Endothelial cell of umbilical vein (primary cell): ENCODE data around the gene MGLL. TPM values are rescaled to one million over a fixed set of nuclear protein-coding genes. Genes with fewer than 3 reads are reported as not detected.

Experiments
- BruUV-seq: library from RNA; stranded (reverse); fragments of 400-500 nt; replicated peaks from 2 replicates; lab custom pipeline; 2021; lab: Mats Ljungman, UMichigan
- CTCF ChIA-PET: fragments of 300-600, 350-600 bp; sonication (Branson Sonifier 250); formaldehyde crosslinking; loops from one replicate; lab custom pipeline; 2021; ENCODE audit warnings: antibody characterized with exemption, inconsistent platforms; lab: Charles Lee
- POLR2A ChIA-PET: fragments of 300-600, 350-600 bp; sonication (Branson Sonifier 250); formaldehyde crosslinking; loops from one replicate; lab custom pipeline; 2021; ENCODE audit warnings: antibody characterized with exemption, inconsistent platforms; lab: Charles Lee
- DNase-seq: peaks from one replicate; pipeline ENCODE4 v3.0.0-alpha.2; 2011; ENCODE audit warnings: low read depth, low spot score
- FAIRE-seq: peaks from 2 replicates; lab custom pipeline; 2011; peaks lifted over from hg19 to GRCh38; lab: Jason Lieb, UNC
- H2AFZ ChIP-seq: 2 replicates; pipeline ENCODE4 v1.6.0; 2012; ENCODE audit warnings: low read depth, low read length, control low read depth, inconsistent platforms
- H3K27ac ChIP-seq: 2 replicates; pipeline ENCODE4 v1.5.1; 2011; ENCODE audit warnings: low read depth, mild to moderate bottlenecking, control low read depth, low read length, moderate library complexity; ENCODE audit not compliant: insufficient read depth
- H3K27me3 ChIP-seq, 2 experiments: 2 replicates each; pipeline versions ENCODE4 v1.6.0 to v1.6.1; 2011; ENCODE audit warnings: low read length in 2 of 2, mixed read lengths in 1 of 2; ENCODE audit not compliant: control insufficient read depth in 2 of 2, insufficient read depth in 2 of 2
- H3K36me3 ChIP-seq, 2 experiments: 2 replicates in 1 of 2; 3 replicates in 1 of 2; pipeline ENCODE4 v1.5.1; 2011; ENCODE audit warnings: low read length in 2 of 2, mild to moderate bottlenecking in 1 of 2, moderate library complexity in 1 of 2; ENCODE audit not compliant: control insufficient read depth in 2 of 2, insufficient read depth in 2 of 2; ENCODE audit errors: extremely low read depth in 1 of 2
- H3K4me1 ChIP-seq: 3 replicates; pipeline ENCODE4 v1.5.1; 2011; ENCODE audit warnings: mild to moderate bottlenecking, low read length; ENCODE audit not compliant: control insufficient read depth, insufficient read depth; ENCODE audit errors: extremely low read depth
- H3K4me2 ChIP-seq: 2 replicates; pipeline ENCODE4 v1.6.1; 2011; ENCODE audit warnings: low read length, control low read depth, mixed read lengths; ENCODE audit not compliant: insufficient read depth
- H3K4me3 ChIP-seq, 3 experiments: fragments of 200-600 bp in 1 of 3; sonication (generic), shearing (Covaris generic) in 1 of 3; replicated peaks in 1 of 3; 2 replicates each; pipeline ENCODE4 v1.5.1; 2011 to 2016; ENCODE audit warnings: control low read depth in 3 of 3, low read length in 3 of 3, mild to moderate bottlenecking in 2 of 3, inconsistent platforms in 1 of 3, low read depth in 1 of 3, moderate library complexity in 1 of 3; ENCODE audit not compliant: insufficient read depth in 1 of 3
- H3K79me2 ChIP-seq: 2 replicates; pipeline ENCODE4 v1.6.0; 2012; ENCODE audit warnings: low read length, inconsistent platforms; ENCODE audit not compliant: control insufficient read depth, insufficient read depth
- H3K9ac ChIP-seq: replicated peaks from 2 replicates; pipeline ENCODE3; 2011; ENCODE audit warnings: low read length, control low read depth; ENCODE audit not compliant: insufficient read depth; ENCODE audit errors: extremely low read depth
- H3K9me1 ChIP-seq: replicated peaks from 3 replicates; pipeline ENCODE4 v1.6.0; 2011; ENCODE audit warnings: mild to moderate bottlenecking, low read length; ENCODE audit not compliant: control insufficient read depth, insufficient read depth; ENCODE audit errors: extremely low read depth
- H3K9me3 ChIP-seq: replicated peaks from 2 replicates; pipeline ENCODE4 v1.5.1; 2012; ENCODE audit warnings: low read length, inconsistent platforms; ENCODE audit not compliant: control insufficient read depth, insufficient read depth
- H4K20me1 ChIP-seq: replicated peaks from 2 replicates; pipeline ENCODE3; 2011; ENCODE audit warnings: mild to moderate bottlenecking, low read length; ENCODE audit not compliant: control insufficient read depth, insufficient read depth; ENCODE audit errors: extremely low read depth
- EZH2 ChIP-seq: IDR thresholded peaks from 2 replicates; pipeline ENCODE4 v1.6.1; 2012; ENCODE audit warnings: borderline replicate concordance, low read depth, mild to moderate bottlenecking, moderate library complexity, low read length, inconsistent platforms; ENCODE audit not compliant: severe bottlenecking
- FOS ChIP-seq: IDR thresholded peaks from 2 replicates; pipeline ENCODE4 v1.6.1; 2011; ENCODE audit warnings: mild to moderate bottlenecking, low read length, moderate library complexity, borderline replicate concordance; ENCODE audit not compliant: insufficient read depth
- GATA2 ChIP-seq: IDR thresholded peaks from 2 replicates; pipeline ENCODE4 v1.7.0; 2011; ENCODE audit warnings: low read depth, mild to moderate bottlenecking, moderate library complexity, mixed read lengths, low read length; ENCODE audit not compliant: insufficient read length, insufficient read depth
- JUN ChIP-seq: IDR thresholded peaks from 2 replicates; pipeline ENCODE4 v1.6.1; 2011; ENCODE audit warnings: borderline replicate concordance, low read depth; ENCODE audit not compliant: insufficient read length, insufficient read depth
- MYC ChIP-seq: IDR thresholded peaks from one replicate; pipeline ENCODE4 v1.6.1; 2011; ENCODE audit warnings: mild to moderate bottlenecking, low read depth, low read length
- POLR2A ChIP-seq: IDR thresholded peaks from 2 replicates; pipeline ENCODE4 v1.6.1; 2012; ENCODE audit warnings: low read depth, mild to moderate bottlenecking, control low read depth, low read length
- POLR2AphosphoS5 ChIP-seq: IDR thresholded peaks from 2 replicates; pipeline ENCODE4 v1.6.1; 2012; ENCODE audit warnings: low read depth, mild to moderate bottlenecking, control low read depth, low read length, moderate library complexity; ENCODE audit not compliant: insufficient read depth
- dilution Hi-C: fragments of 300-500 bp; cut with MboI; formaldehyde crosslinking; loops from one replicate; pipeline ENCODE4 v1.15.0; 2019; ENCODE audit warnings: low sequenced_read_pairs; ENCODE audit not compliant: extremely low pct_ligation_motif_present
- intact Hi-C: fragments of 100-400 bp; cut with micrococcal nuclease; formaldehyde crosslinking; loops from one replicate; pipeline ENCODE4 v1.10.0; 2022
- polyA plus RNA-seq, 4 experiments: library from polyadenylated mRNA; depleted of rRNA in 3 of 4; stranded (reverse) in 3 of 4; unstranded in 1 of 4; fragments of >200 nt; gene quantifications; 2 replicates each; pipeline versions ENCODE4 v1.2.1 to v1.2.3, GENCODE V29; 2011 to 2012; ENCODE audit warnings: missing spikeins in 1 of 4
- total RNA-seq: library from RNA; stranded (reverse); gene quantifications from 2 replicates; pipeline ENCODE4 v1.2.3, GENCODE V29; 2021
- TF ChIP-seq, protein P1 (sequence below): IDR thresholded peaks from 2 replicates; pipeline ENCODE4 v1.6.1; 2011; ENCODE audit not compliant: insufficient read depth, insufficient read length
- TF ChIP-seq, protein P2 (sequence below), 2 donors: IDR thresholded peaks; 1 replicate in 1 of 2; 2 replicates in 1 of 2; pipeline ENCODE4 v1.5.1; 2011; ENCODE audit warnings: low read length in 2 of 2, mild to moderate bottlenecking in 2 of 2, moderate library complexity in 2 of 2, control low read depth in 1 of 2, inconsistent platforms in 1 of 2, low read depth in 1 of 2; ENCODE audit not compliant: insufficient read depth in 1 of 2; ENCODE audit errors: extremely low read depth in 1 of 2

MGLL gene
- total and polyA plus RNA-seq, 2 donors (not counting 3 experiments of a cell fraction or from before 2014, with no cell fraction given): 30.7 to 60.2 TPM

DNA sequence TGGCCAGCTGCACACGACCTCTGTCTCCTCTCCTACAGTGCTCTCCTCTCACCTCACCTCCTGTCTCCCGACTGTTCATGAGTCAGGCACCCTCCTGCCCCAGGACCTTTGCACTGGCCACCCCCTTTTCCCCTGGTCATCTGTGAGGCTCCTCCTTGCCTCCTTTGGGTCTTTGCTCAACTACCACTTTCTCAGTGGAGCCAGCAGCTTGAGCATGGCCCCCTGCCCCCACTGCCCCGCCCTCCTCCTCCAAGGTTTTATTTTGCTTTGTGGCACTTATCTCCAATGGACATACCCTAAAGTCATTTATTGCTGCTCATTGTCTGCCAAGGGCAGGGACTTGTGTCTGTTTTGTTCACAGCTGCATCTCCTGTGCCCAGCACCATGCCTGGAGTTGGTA lies 64.3 kb downstream of the MGLL start:
- TF ChIP-seq, protein P1, sequence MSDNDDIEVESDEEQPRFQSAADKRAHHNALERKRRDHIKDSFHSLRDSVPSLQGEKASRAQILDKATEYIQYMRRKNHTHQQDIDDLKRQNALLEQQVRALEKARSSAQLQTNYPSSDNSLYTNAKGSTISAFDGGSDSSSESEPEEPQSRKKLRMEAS: no peak
- no peak for TF ChIP-seq EZH2
- H3K9me1 ChIP-seq: no peaks in the 10 kb centered on the region
- FAIRE-seq (no peak), DNase-seq (no peak)
- no peak overlapping the region for H3K9ac ChIP-seq
- no peaks in the 10 kb centered on the region for H4K20me1 ChIP-seq
- ChIA-PET POLR2A (no interaction called here), CTCF (interaction anchor here (1.2 kb wide), 2 partner anchors 27 to 183 kb away, joined by 3 read pairs; no protein-coding TSS in a partner anchor)
- H3K4me2 ChIP-seq: no peak overlapping the region
- no peak overlapping the region for H2AFZ ChIP-seq
- H3K4me3 ChIP-seq: no peak overlapping the region
- dilution Hi-C loops (no loop called here), intact Hi-C loops (no loop called here)
- H3K79me2 ChIP-seq: peaks cover 4% of the 10 kb centered on the region
- H3K27me3 ChIP-seq: no peaks in the 10 kb centered on the region
- peaks cover 3% of the 10 kb centered on the region for H3K4me1 ChIP-seq
- no peak overlapping the region for H3K27ac ChIP-seq
- no TSS peak for BruUV-seq
- no peaks in the 10 kb centered on the region for H3K9me3 ChIP-seq
- no peaks in the 10 kb centered on the region for H3K36me3 ChIP-seq

DNA sequence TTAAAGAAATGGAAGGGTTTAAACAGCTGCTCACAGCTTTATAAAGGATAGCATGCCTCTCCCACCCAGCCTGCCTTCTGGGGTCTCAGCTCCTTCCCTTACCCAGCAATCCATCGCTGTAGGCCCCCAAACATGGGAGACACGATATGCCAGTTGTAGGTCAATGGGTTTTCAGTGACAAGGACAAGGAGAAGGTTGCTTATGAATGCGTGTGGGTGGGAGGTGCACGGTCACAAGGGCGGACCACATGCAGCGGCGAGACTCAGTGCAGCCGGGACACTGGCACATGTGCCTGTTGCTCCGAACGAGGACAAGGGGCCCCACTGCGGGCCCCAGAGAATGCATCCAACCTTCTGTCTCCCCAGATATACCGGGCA lies 67.0 kb downstream of the MGLL start:
- peaks cover 4% of the 10 kb centered on the region for H3K79me2 ChIP-seq
- CTCF ChIA-PET: no interaction called here
- no peaks in the 10 kb centered on the region for H3K27me3 ChIP-seq
- H3K9ac ChIP-seq: no peak overlapping the region
- no peak overlapping the region for H2AFZ ChIP-seq
- FAIRE-seq: no peak
- no peak for DNase-seq
- H3K9me3 ChIP-seq: no peaks in the 10 kb centered on the region
- TF ChIP-seq POLR2A (no peak), POLR2AphosphoS5 (no peak), FOS (no peak), JUN (no peak), GATA2 (no peak), MYC (no peak), EZH2 (no peak)
- TF ChIP-seq, protein P1: no peak
- TF ChIP-seq, protein P2, sequence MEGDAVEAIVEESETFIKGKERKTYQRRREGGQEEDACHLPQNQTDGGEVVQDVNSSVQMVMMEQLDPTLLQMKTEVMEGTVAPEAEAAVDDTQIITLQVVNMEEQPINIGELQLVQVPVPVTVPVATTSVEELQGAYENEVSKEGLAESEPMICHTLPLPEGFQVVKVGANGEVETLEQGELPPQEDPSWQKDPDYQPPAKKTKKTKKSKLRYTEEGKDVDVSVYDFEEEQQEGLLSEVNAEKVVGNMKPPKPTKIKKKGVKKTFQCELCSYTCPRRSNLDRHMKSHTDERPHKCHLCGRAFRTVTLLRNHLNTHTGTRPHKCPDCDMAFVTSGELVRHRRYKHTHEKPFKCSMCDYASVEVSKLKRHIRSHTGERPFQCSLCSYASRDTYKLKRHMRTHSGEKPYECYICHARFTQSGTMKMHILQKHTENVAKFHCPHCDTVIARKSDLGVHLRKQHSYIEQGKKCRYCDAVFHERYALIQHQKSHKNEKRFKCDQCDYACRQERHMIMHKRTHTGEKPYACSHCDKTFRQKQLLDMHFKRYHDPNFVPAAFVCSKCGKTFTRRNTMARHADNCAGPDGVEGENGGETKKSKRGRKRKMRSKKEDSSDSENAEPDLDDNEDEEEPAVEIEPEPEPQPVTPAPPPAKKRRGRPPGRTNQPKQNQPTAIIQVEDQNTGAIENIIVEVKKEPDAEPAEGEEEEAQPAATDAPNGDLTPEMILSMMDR (IDR thresholded peaks at IDR 0.05; ENCODE audit: extremely low read depth in 1 of 2, insufficient read depth in 1 of 2, low read depth in 1 of 2, low read length in 2 of 2): no peak
- H3K4me2 ChIP-seq: no peak overlapping the region
- BruUV-seq: no TSS peak
- no peak overlapping the region for H3K27ac ChIP-seq
- dilution Hi-C loops (no loop called here), intact Hi-C loops (no loop called here)
- no peak overlapping the region for H3K4me3 ChIP-seq
- H3K9me1 ChIP-seq: no peaks in the 10 kb centered on the region
- H3K4me1 ChIP-seq: no peaks in the 10 kb centered on the region
- H3K36me3 ChIP-seq: no peaks in the 10 kb centered on the region
- no peaks in the 10 kb centered on the region for H4K20me1 ChIP-seq
- POLR2A ChIA-PET: no interaction called here
